GM19351 (cell line): ENCODE measurements around the gene RITA1.

Experiments used
- ATAC-seq: cut with Tn5 transposase; IDR thresholded peaks from one replicate; pipeline ENCODE4 v1.9.1; 2021; ENCODE audit warnings: mild to moderate bottlenecking, moderate library complexity; ENCODE audit not compliant: unreplicated experiment

The RITA1 gene

GRCh38 chr12:113227686-113228391, 42.3 kb downstream of the RITA1 start:
- no peak for ATAC-seq

GRCh38 chr12:113228394-113229028, 43.0 kb downstream of the RITA1 start:
- no peak for ATAC-seq

GRCh38 chr12:113230315-113231234, 45.1 kb downstream of the RITA1 start:
- peak; percentile 20 for ATAC-seq

DNA sequence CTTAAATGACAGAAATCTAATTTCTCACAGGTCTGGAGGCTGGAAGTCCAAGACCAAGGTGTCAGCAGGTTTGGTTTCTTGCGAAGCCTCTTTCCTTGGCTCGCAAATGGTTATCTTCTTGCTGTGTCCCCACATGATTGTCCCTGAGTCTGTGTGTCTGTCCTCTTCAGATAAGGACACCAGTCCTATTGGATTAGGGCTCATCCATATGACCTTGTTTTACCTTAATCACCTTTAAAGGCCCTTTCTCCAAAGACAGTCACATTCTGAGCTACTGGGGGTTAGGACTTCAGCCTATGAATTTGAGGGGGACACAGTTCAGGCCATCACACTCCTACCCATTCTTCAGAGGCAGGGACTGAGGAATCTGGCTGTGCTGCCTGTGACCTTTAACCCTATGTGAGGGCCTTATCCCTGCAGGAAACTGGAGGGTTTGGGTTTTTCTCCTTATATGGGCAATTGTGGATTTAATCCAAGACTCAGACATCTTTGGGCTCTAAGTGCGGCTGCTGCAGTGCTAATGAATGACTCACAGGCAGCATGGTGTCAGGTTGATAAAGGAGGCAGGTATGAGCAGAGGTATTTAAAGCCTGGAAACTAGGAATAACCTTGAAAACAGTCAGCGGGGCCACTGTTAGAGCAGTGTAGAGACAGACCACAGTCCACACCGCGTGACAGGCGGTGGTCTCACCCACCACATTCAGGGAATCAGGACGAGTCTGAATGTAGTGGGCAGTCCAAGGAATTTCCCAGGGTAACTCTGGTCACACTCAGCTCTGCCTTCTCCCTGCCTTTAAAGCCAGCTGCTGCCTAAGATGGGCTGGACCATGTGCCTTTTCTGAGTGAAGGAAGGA, 45.9 kb downstream of the RITA1 start:
- ATAC-seq: no peak

- no peak for ATAC-seq
Measured at GRCh38 chr12:113232089-113232839, 46.7 kb downstream of the RITA1 start.

DNA sequence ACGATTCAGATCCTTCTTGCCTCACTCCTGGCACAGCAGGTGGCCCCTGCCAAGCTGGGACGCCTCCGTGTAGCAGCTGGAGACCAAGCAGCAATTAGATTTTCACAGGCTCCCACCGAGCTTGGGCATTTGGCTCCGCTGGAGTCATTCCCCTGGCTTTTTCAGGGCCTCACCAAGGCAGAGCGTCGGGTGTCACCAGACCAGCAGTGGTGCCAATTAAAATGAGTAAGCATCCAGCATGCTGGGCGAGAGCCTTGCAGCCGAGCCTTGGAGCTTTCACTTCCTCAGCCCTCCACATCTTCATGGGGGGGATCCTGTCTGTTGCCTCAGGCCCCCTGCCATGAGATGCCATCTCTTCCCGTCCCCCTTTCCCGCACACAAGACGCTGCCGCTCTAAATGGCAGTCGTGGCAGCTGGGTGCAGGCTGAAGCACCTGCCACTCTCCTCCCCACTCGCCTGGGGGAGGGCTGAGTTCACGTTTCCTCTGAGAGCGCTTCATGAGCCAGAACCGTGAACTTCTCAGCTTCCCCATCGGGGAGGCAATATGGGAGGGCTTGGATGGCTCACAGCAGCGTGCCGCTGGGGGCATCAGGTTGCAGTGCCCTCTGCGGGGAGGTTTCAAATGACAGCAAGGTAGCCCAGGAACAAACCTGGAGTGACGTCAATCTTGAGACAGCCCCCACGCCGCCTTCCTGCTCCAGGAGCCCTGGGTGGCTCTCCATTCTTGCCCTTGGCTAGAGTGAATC, 47.5 kb downstream of the RITA1 start:
- peak; percentile 66 for ATAC-seq

DNA sequence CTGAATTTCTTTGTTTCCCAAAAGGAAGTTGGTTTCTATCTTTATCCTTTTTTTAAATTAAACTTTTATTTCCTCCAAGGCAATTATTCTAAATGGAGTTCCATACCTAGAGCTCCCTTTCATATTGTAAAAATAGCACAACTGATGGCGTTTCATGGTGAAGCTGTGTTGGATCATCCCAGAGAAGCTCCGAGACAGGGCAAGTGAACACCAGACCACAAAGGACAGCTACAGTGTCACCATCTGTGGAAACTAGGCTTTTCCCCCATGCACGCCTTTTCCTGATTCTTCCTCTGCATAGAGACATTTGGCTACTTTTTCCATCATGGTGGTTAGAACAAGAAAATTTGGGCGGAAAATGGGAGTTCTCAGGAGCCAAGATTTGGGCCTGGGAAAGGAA, 48.4 kb downstream of the RITA1 start:
- ATAC-seq: no peak

- ATAC-seq: no peak
Measured at GRCh38 chr12:113234483-113234882, 49.0 kb downstream of the RITA1 start.

DNA sequence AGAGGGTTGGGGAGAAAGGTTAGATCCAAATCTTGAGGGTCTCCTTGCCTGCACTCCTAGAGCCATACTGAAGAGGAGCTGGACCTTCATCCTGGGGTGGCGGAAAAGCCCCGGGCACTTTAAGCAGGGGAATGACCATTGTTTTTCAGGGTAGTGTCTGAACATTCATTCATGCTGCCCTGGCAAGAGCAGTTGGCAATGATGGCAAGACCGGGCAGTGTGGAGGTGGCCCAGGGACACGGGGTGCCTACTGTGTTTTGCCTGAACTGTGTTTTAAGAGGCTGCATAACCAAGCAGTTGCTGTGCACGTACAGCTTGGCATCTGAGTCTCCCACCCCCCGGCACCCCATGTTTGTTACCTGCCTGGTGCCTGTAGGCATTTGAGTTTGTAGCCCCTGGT, 50.5 kb downstream of the RITA1 start:
- ATAC-seq: no peak

DNA sequence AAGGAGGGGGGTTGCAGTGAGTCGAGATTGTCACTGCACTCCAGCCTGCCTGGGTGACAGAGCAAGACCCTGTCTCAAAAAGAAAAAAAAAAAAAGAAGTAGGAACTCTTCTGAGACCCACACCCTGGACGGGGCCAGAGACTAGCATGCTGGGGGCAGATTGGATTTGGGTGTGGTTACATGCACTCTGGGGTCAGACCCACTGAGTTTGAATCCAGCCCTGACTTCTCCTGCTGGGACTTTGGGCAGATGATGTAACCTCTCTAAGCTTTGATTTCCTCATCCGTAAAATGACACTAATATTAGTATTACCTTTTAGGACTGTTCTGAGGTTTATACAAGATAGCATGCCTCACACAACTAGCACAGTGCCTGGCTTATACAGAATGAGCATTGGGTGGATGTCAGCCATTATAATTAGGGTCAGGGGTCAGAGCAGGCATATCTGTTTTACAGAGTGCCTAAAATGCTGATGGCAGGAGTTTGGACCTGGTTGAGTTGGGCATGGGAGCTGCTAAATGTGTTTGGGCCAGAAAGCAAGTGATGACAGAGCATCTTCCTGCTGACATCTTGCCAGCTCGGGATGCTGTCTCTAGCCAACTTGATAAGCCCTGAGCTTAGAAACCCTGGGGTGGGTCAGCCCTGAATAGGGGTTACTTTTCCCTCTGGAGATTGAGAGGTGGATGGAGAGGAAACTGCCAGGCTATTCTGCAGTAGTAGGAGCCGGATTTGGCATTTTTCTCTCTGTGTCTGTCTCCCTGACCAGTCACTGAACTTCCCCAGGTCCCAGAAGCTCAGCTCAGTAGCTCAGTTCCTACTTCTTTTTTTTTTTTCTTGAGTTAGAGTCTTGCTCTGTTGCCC, 51.2 kb downstream of the RITA1 start:
- no peak for ATAC-seq

- no peak for ATAC-seq
Measured at GRCh38 chr12:113237748-113238147, 52.2 kb downstream of the RITA1 start.

- ATAC-seq: no peak
Measured at GRCh38 chr12:113238309-113238708, 52.8 kb downstream of the RITA1 start.

GRCh38 chr12:113239288-113239771, 53.8 kb downstream of the RITA1 start:
- no peak for ATAC-seq

GRCh38 chr12:113239811-113240331, 54.4 kb downstream of the RITA1 start:
- ATAC-seq: no peak

DNA sequence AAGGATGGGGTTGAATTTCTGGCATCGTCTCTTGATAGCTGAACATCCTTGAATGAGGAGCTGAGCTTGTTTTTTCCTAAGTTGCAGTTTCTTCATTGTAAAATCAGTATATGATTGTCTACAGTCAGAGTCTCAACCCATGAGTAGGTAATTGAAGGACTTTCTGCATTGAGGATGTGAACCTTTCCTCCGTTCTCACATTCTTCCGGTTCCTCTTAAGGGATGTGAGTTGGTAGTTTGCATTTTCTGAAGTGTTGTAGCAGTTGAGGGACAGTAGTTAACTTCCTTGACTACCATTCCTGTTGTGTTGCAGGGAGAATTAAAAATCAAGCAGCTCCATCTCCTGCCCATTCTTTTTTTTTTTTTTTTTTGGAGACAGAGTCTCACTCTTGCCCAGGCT, 54.9 kb downstream of the RITA1 start:
- peak; percentile 67 for ATAC-seq

DNA sequence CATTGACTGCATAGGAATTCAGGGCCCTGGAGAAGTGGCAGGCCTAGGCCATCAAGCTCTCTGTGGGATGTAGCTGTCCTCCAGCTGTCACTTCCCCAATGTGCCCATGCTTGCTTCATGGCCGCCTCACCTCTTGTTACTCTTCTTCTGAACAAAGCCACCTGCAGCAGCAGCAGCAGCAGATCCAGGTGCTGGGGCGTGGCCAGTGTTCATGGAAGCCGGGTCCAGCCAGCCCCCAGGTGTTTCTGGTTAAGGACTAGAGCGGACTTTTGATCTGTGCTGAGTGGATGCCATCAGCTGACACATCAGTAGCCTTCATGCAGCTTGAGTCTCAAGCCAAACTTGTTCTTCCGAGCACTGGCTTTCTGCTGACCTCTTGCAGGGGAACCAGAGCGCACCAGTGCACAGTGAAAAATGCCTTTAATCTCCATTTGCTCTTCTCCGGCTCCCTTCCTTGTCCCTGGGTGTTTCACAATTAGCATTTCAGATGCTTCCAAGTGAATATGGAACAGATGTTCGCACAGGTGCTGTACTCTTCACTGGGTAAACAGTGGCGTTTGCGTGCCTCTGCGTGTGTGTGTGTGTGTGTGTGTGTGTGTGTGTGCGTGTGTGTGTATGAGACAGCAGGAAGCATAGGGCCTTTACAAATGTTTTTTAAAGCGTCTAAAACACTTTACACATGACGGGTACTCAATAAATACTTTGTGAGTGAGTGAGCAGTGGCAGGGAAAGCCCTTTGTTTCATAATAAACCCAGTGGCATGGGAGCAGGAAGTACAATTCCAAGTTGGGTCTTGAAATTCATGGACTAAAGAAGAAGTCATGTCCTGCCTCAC, 55.9 kb downstream of the RITA1 start:
- ATAC-seq: no peak
